ENCODE results near the gene VRK3. TPM values are rescaled to one million over a fixed set of nuclear protein-coding genes. Genes with fewer than 3 reads are reported as not detected.

VRK3 gene
- total and polyA plus RNA-seq, 2 donors (not counting 1 experiment from before 2014, with no cell fraction given), result 58.5 to 123 TPM

GRCh38 chr19:49931293-49932040 lies 93.7 kb downstream of the VRK3 start:
- peaks cover 0 to 11% of the 10 kb centered on the region in 2 experiments for H3K36me3 ChIP-seq (replicated peaks in 1 of 2; ENCODE audit: control extremely low read depth in 1 of 2, control insufficient read depth in 1 of 2, extremely low read depth in 1 of 2, insufficient read depth in 2 of 2, low read length in 1 of 2)
- H3K27ac ChIP-seq (ENCODE audit: low read length in 2 of 2), result peak overlapping the region in 1 of 2 donors; percentile 6
- H3K4me2 ChIP-seq (replicated peaks; ENCODE audit: low read depth, low read length, poor library complexity, severe bottlenecking), result no peak overlapping the region
- peak overlapping the region; percentile 41 for H3K4me3 Mint-ChIP-seq
- WGBS (ENCODE audit: insufficient coverage), result 93% methylated on average over 6 of the region's 7 CpGs
- POLR2A ChIA-PET, result no interaction called here
- H3K9me3 ChIP-seq (ENCODE audit: control extremely low read depth in 1 of 3, control insufficient read depth in 2 of 3, insufficient read depth in 1 of 3, low read length in 2 of 3), result peaks cover 0 to 3% (median 0%) of the 10 kb centered on the region in 3 donors
- H3K27me3 ChIP-seq (replicated peaks in 1 of 4; ENCODE audit: control extremely low read depth in 1 of 4, control insufficient read depth in 3 of 4, insufficient read depth in 4 of 4, low read length in 3 of 4), result no peaks in the 10 kb centered on the region
- no peak for ATAC-seq (ENCODE audit: low read depth)
- no peaks in the 10 kb centered on the region for H3K27me3 Mint-ChIP-seq
- H3K4me3 ChIP-seq (ENCODE audit: control extremely low read depth in 1 of 5, extremely low read depth in 1 of 5, insufficient read depth in 1 of 5, low read depth in 2 of 5, low read length in 4 of 5), result no peak overlapping the region
- no peaks in the 10 kb centered on the region for H3K9me3 Mint-ChIP-seq (ENCODE audit: insufficient read depth)
- CTCF ChIA-PET, result interaction anchor here (1.4 kb wide), 1 partner anchor 54 kb away, joined by 3 read pairs; no protein-coding TSS in a partner anchor
- DNase-seq, result no peak
- no peak overlapping the region for H3K9ac ChIP-seq (ENCODE audit: low read length)
- no peak overlapping the region for H3K27ac Mint-ChIP-seq
- intact Hi-C loops (cut with micrococcal nuclease), result no loop called here
- H2AFZ ChIP-seq (ENCODE audit: insufficient read depth, low read depth, low read length, poor library complexity, severe bottlenecking), result no peak overlapping the region
- TF ChIP-seq EZH2 (IDR thresholded peaks at IDR 0.05; ENCODE audit: borderline replicate concordance, insufficient read depth, low read depth, low read length, poor library complexity, severe bottlenecking), result no peak
- no peak for TF ChIP-seq CTCF (IDR thresholded peaks at IDR 0.05)
- H3K79me2 ChIP-seq (ENCODE audit: control insufficient read depth, insufficient read depth, low read length), result peaks cover 30% of the 10 kb centered on the region
- peaks cover 20 to 32% of the 10 kb centered on the region in 2 donors for H3K4me1 ChIP-seq (ENCODE audit: control insufficient read depth in 2 of 2, insufficient read depth in 2 of 2, low read length in 2 of 2)
- H4K20me1 ChIP-seq (ENCODE audit: control insufficient read depth, insufficient read depth, low read length, poor library complexity, severe bottlenecking), result peaks cover 18% of the 10 kb centered on the region
- peaks cover 47% of the 10 kb centered on the region for H3K4me1 Mint-ChIP-seq
